ENCODE results near the gene BAZ2B.

BAZ2B gene

DNA sequence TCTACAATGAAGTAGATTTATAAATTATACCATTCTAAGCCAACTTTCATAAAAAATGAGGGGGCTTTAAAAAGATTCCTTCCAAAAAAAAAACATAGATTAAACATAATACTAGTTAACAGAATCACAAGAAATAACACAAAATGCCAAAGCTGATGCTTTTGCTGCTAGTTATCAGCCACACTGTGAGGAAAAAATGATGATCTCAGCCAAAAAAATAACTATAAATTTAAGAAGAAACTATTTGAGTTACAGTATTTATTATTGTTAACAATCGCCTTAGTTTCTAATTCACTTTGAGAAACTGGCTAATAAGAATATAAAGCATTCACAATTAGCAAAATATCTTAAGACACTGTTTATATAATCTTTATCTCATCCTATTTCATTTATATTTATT, 27.1 kb downstream of the BAZ2B start:
- Histone ChIP-seq H3K79me2 (ENCODE audit: insufficient read depth, low read length) (no peaks in the 10 kb centered on the region), H3K27me3 (ENCODE audit: insufficient read depth, low read length, poor library complexity, severe bottlenecking) (no peaks in the 10 kb centered on the region), H3K9me3 (ENCODE audit: insufficient read depth, low read depth, low read length) (no peaks in the 10 kb centered on the region), H3K9me2 (replicated peaks; ENCODE audit: low read depth, low read length) (no peaks in the 10 kb centered on the region), H3K4me2 (ENCODE audit: low read depth, low read length, poor library complexity, severe bottlenecking) (no peak overlapping the region), H3K36me3 (ENCODE audit: insufficient read depth, low read length) (no peaks in the 10 kb centered on the region), H3K4me1 (ENCODE audit: insufficient read depth, low read length, poor library complexity, severe bottlenecking) (peaks cover 17% of the 10 kb centered on the region), H3K9ac (ENCODE audit: low read depth, low read length, poor library complexity, severe bottlenecking) (no peak overlapping the region), H4K20me1 (ENCODE audit: insufficient read depth, low read length, poor library complexity, severe bottlenecking) (no peaks in the 10 kb centered on the region), H3F3A (ENCODE audit: low read depth) (0 out of 2 replicates have a peak, but pooled peaks cover 5% of the 10 kb centered on the region), H2AFZ (ENCODE audit: low read length) (no peak overlapping the region), H3K4me3 (ENCODE audit: low read length, poor library complexity, severe bottlenecking) (no peak overlapping the region)
- TF ChIP-seq, protein P1, sequence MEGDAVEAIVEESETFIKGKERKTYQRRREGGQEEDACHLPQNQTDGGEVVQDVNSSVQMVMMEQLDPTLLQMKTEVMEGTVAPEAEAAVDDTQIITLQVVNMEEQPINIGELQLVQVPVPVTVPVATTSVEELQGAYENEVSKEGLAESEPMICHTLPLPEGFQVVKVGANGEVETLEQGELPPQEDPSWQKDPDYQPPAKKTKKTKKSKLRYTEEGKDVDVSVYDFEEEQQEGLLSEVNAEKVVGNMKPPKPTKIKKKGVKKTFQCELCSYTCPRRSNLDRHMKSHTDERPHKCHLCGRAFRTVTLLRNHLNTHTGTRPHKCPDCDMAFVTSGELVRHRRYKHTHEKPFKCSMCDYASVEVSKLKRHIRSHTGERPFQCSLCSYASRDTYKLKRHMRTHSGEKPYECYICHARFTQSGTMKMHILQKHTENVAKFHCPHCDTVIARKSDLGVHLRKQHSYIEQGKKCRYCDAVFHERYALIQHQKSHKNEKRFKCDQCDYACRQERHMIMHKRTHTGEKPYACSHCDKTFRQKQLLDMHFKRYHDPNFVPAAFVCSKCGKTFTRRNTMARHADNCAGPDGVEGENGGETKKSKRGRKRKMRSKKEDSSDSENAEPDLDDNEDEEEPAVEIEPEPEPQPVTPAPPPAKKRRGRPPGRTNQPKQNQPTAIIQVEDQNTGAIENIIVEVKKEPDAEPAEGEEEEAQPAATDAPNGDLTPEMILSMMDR (conservative IDR thresholded peaks at IDR 0.05; ENCODE audit: low read length): no peak
- no peak for TF ChIP-seq EZH2phosphoT487 (IDR thresholded peaks at IDR 0.05; ENCODE audit: borderline replicate concordance)

DNA sequence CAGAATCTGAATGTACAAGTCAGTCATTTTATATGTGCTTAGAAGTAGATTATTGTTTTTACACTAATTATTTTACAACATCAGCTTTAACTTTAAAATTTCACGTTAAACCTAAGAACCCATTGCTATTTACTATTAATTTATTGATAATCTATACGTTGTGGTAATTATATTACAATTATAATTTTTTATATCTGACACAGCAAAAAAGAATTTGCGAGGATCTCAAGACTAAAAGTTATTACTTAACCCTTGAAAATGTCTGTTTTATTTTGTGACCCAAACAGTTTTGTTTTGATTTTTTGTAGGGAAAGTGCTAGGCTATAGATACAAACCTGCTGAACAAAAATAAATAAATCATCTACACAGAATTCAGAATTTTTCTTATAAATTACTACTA, 30.3 kb downstream of the BAZ2B start:
- Histone ChIP-seq H3K79me2 (ENCODE audit: insufficient read depth, low read length) (no peaks in the 10 kb centered on the region), H3K4me3 (ENCODE audit: low read length, poor library complexity, severe bottlenecking) (no peak overlapping the region), H3K4me2 (ENCODE audit: low read depth, low read length, poor library complexity, severe bottlenecking) (no peak overlapping the region), H3K36me3 (ENCODE audit: insufficient read depth, low read length) (no peaks in the 10 kb centered on the region), H3F3A (ENCODE audit: low read depth) (0 out of 2 replicates have a peak, but pooled peaks cover 5% of the 10 kb centered on the region), H3K4me1 (ENCODE audit: insufficient read depth, low read length, poor library complexity, severe bottlenecking) (peaks cover 18% of the 10 kb centered on the region), H4K20me1 (ENCODE audit: insufficient read depth, low read length, poor library complexity, severe bottlenecking) (no peaks in the 10 kb centered on the region), H3K27me3 (ENCODE audit: insufficient read depth, low read length, poor library complexity, severe bottlenecking) (no peaks in the 10 kb centered on the region), H3K9me3 (ENCODE audit: insufficient read depth, low read depth, low read length) (no peaks in the 10 kb centered on the region), H3K9me2 (replicated peaks; ENCODE audit: low read depth, low read length) (no peaks in the 10 kb centered on the region), H2AFZ (ENCODE audit: low read length) (no peak overlapping the region), H3K9ac (ENCODE audit: low read depth, low read length, poor library complexity, severe bottlenecking) (no peak overlapping the region)
- TF ChIP-seq EZH2phosphoT487 (IDR thresholded peaks at IDR 0.05; ENCODE audit: borderline replicate concordance): no peak
- TF ChIP-seq, protein P1 (conservative IDR thresholded peaks at IDR 0.05; ENCODE audit: low read length): no peak

DNA sequence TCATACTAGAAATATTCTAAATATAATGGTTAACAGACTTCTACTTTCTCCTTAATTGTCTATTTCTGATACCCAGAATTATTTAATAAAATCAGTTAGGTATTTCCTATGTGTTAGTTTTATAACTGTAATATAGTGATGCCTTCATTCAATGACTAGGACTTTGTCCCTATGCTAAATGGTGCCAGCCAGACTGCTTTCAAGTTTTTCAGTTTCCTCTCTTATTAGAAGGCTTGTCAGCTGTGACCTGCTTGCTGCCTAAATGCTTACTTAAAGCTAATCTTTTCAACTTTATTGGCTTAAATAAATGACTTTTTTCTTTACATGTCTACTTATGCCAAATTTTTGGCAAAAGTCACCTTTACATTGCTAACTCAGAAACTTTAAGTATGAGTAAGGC, 30.7 kb downstream of the BAZ2B start:
- peak overlapping the region; percentile 55 for H3K4me2 ChIP-seq (ENCODE audit: low read depth, low read length, poor library complexity, severe bottlenecking)
- no peaks in the 10 kb centered on the region for H3K9me2 ChIP-seq (replicated peaks; ENCODE audit: low read depth, low read length)
- TF ChIP-seq, protein P1 (conservative IDR thresholded peaks at IDR 0.05; ENCODE audit: low read length): no peak
- TF ChIP-seq EZH2phosphoT487 (IDR thresholded peaks at IDR 0.05; ENCODE audit: borderline replicate concordance): no peak

More for the DNA sequence above, 30.7 kb downstream of the BAZ2B start:
- Histone ChIP-seq H3K36me3 (ENCODE audit: insufficient read depth, low read length) (no peaks in the 10 kb centered on the region), H3F3A (ENCODE audit: low read depth) (0 out of 2 replicates have a peak, but pooled peaks cover 5% of the 10 kb centered on the region), H3K79me2 (ENCODE audit: insufficient read depth, low read length) (no peaks in the 10 kb centered on the region), H3K4me1 (ENCODE audit: insufficient read depth, low read length, poor library complexity, severe bottlenecking) (peaks cover 18% of the 10 kb centered on the region), H4K20me1 (ENCODE audit: insufficient read depth, low read length, poor library complexity, severe bottlenecking) (no peaks in the 10 kb centered on the region), H3K4me3 (ENCODE audit: low read length, poor library complexity, severe bottlenecking) (no peak overlapping the region), H2AFZ (ENCODE audit: low read length) (no peak overlapping the region), H3K9me3 (ENCODE audit: insufficient read depth, low read depth, low read length) (no peaks in the 10 kb centered on the region), H3K27me3 (ENCODE audit: insufficient read depth, low read length, poor library complexity, severe bottlenecking) (no peaks in the 10 kb centered on the region), H3K9ac (ENCODE audit: low read depth, low read length, poor library complexity, severe bottlenecking) (no peak overlapping the region)

Data from Loucy (cell line).